Stomach (tissue), 4 donors: ENCODE data around the gene DRAM1.

Experiments
- CTCF ChIP-seq, 7 experiments: fragments of 450-650 bp in 4 of 7; fragments of 200-600 bp in 3 of 7; sonication (generic) in 3 of 7; IDR thresholded peaks; one replicate each; pipeline ENCODE4 v1.5.1; 2016 to 2019; ENCODE audit warnings: antibody characterized with exemption in 7 of 7, control low read depth in 2 of 7, mild to moderate bottlenecking in 1 of 7
- POLR2AphosphoS5 ChIP-seq, 3 donors: sonication (generic); formaldehyde crosslinking; IDR thresholded peaks; one replicate each; pipeline ENCODE4 v1.6.1; 2016; ENCODE audit warnings: antibody characterized with exemption in 3 of 3

DNA sequence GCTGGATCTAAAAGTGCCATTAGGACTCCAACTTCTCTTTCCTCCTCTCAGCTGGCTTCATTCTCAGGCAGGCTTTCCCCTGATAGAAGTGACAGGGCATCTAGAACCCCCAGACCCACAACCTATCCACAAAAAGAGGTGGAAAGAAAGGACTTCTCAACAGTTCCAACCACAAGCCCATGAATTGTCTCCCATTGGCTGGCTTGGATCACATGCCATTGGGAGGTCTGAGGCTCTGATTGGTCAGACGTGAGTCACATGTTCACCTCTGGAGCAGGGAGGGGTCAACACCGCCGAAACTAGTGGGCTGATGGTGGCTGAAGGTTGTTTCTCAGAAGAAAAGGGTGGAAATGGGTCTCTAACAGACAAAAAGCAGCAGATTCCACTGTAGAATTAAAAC lies 47.2 kb downstream of the DRAM1 start:
- TF ChIP-seq POLR2AphosphoS5 (IDR thresholded peaks at IDR 0.05) (no peak), CTCF (IDR thresholded peaks at IDR 0.05) (no peak)
